GM11168 (cell line): Measurements from ENCODE around the gene TBX1.

Experiments used
- in situ Hi-C: fragments of 300-500 bp; cut with MboI; formaldehyde crosslinking; loops from one replicate; pipeline ENCODE4 v1.12.0; 2022; ENCODE audit warnings: low sequenced_read_pairs; ENCODE audit not compliant: unreplicated experiment

The TBX1 gene

GRCh38 chr22:19735665-19736510 lies 24.7 kb upstream of the TBX1 start:
- in situ Hi-C loops: no loop called here

- in situ Hi-C loops: no loop called here
These were observed 22.5 kb upstream of the TBX1 start for GRCh38 chr22:19737846-19738663.

DNA sequence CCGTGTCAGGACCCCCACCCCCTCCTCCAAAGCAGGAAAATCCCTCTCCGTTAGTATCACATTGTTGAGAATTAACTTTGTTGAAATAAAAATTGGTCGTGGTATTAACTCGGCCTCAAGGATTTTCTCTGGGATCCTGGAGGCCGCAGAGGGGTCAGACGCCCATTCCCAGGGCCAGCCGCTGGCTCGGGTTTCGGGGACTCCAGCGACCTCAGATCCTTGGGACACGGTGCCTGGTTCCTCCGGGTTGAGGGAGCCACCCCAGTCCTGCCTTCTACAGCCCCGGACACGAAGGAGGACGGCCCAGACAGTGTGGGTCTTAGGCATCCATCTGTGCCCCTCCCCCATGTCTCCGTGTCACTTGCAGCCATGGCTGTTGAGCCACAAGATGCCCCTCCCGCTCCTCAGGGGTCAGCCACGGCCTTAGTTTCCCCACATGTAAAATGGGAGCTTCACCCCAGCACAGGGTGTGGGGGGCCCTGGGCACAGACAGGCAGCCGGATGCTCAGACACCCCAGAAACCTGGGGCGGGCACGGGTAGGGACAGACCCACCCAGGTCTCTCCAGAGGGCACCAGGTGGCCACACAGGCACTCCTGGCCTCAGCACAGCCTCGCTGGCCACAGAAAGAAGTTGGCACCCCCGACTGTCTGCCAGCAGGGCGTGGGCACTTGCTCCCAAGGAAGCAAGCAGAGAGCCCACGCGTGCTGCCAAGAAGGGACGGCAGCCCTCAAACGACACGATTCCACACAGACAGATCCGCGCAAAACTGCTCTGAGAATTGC lies 21.7 kb upstream of the TBX1 start:
- in situ Hi-C loops: no loop called here

DNA sequence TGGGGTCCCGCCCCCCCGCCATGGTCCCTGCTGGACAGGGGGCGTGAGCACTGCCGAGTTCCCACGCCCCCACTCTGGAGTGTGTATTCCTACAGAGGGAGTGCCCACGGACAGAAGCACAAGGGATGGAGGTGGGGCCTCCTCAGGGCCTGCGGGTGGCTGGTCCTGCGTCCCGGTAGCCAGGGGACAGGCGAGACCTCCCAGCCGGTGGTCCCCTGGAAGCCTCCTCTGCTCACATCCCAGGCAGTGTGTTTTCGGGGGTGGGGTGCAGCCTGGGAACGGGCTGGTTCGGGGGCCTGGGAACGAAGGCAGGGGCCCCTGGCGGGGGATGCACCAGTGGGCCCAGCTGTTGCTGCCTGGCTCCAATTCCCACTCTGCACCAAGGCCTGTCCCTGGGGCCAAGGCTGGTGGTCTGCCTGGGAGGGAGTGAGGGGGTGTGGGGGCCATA lies 21.1 kb upstream of the TBX1 start:
- in situ Hi-C loops: no loop called here

DNA sequence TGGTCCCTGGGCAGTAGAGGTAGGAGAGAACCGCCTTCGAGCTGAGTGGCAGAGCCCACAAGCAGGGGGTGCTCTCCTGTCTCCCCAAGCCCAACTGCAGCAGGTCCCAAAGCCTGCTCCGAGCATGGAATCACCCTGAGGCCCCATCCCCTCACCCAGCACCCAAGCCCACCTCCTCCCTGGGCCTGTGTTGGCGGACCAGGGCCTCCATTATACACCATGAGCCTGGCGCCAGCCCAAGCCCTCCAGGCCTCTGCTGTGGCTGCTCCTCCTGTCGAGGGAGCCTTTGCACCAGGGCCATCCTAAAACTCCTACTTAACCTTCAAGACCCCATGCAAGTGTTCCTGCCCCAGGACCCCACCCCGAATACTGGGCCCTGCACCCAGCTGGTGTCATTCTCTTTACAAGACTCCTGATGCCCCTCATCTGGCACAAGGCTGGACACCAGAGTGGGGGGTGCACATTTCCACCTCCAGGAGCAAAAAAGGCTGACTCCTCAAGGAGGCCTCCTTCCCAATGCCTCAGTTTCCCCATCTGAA lies 20.6 kb upstream of the TBX1 start:
- in situ Hi-C loops: no loop called here

- in situ Hi-C loops: no loop called here
These were observed 20.0 kb upstream of the TBX1 start for GRCh38 chr22:19740586-19740985.

DNA sequence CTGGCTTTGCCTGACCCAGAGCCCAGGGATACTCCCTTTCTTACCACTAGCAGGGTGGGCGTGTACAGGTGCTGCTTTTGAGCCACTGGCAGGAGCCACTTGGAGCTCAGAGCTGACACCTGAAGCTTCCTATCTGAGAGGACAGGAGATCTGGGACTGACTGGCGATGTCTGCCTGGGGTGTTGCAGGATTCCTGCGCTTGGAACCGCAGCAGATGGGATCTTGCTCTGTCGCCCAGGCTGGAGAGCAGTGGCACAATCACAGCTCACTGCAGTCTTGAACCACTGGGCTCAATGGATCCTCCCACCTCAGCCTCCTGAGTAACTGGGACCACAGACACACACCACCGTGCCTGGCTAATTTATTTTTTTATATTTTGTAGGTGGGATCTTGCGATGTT lies 19.5 kb upstream of the TBX1 start:
- in situ Hi-C loops: no loop called here

- in situ Hi-C loops: no loop called here
These were observed 18.2 kb upstream of the TBX1 start for GRCh38 chr22:19742160-19743066.

DNA sequence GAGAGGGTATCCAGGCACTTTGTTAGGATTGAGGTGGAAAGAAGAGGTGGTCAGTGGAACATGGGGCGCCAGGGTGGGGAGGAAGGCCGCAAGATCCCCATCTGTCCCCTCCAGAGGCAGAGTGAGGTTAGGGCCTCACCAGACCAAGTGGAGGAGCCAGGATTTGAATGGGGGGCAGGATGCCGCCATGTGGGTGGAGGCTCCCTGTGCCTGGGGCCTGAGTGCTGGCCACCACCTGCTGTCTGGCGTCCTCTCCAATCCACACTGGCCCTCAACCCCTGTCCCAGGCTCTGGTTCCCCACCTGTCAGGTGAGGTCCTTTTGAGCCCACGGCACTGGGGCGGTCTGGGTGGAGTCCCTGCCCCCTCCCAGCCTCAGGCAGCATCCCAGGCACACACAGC lies 17.5 kb upstream of the TBX1 start:
- in situ Hi-C loops: no loop called here

DNA sequence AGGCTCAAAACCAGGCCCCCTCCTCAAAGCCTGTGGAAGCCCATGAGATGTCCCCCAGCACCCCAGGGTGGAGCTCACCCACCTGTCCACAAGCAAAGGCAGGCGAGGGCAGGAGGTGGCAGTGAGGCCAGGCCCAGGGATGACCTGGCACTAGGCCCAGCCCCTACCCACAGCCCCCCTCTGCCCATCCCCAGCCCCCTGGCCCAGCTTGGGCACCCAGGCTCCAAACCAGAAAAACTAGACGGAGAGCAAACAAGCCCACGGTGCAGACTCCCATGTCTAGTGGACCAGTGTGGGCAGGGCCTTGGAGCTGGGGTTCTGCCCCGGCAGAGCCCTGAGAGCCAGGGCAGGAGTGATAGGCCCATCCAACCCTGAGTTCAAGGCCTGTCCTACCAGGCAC lies 16.9 kb upstream of the TBX1 start:
- in situ Hi-C loops: no loop called here

GRCh38 chr22:19744350-19745006 lies 16.1 kb upstream of the TBX1 start:
- in situ Hi-C loops: no loop called here

DNA sequence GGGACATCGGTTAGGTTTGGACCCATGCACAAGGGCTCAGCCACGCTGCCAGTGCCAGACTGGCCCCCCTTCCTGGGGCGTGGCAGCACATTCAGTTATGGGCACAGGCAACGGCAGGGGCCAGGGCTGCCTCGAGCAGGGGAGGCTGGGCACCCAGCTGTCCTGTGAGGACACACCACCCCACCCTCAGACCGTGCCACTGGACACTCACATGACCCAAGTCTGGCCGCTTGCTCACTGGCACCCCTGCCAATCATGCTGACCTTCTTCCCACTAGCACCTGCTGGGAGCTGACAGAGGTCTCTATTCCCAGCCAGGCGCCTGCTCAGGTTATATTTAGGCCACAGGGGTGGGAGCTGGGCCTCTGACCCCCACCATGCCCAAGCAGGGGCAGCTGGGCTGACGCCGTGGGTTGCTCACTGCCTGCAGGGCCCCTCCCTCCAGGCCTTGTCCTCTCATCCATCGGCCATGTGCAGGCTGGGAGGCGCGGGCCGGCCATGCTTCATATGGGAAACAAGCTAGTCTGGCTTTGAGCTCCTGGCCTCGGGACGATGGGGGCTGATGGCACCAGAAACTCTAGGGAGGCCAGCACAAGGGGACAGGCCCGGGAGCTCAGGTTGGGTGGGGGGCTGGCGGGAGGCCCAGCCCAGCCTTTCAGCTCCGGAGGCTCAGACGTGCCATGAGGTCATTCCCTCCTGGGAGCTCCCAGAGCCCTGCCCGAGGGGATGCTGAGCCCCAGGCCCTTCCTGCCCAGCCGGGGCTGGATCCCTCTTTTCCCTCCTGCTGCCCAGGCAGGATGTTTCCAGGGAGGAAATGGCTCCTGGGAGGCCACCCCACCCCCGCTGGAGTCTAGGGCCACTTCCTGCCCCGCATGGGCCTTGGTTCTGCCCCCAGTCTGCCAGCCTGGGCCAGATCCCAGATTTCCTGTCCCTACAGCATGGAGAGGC lies 15.2 kb upstream of the TBX1 start:
- in situ Hi-C loops: no loop called here

GRCh38 chr22:19746726-19747125 lies 13.9 kb upstream of the TBX1 start:
- in situ Hi-C loops: no loop called here

- in situ Hi-C loops: no loop called here
These were observed 13.0 kb upstream of the TBX1 start for GRCh38 chr22:19747551-19747950.

GRCh38 chr22:19748139-19748538 lies 12.4 kb upstream of the TBX1 start:
- in situ Hi-C loops: no loop called here

GRCh38 chr22:19748991-19749664 lies 11.4 kb upstream of the TBX1 start:
- in situ Hi-C loops: no loop called here

DNA sequence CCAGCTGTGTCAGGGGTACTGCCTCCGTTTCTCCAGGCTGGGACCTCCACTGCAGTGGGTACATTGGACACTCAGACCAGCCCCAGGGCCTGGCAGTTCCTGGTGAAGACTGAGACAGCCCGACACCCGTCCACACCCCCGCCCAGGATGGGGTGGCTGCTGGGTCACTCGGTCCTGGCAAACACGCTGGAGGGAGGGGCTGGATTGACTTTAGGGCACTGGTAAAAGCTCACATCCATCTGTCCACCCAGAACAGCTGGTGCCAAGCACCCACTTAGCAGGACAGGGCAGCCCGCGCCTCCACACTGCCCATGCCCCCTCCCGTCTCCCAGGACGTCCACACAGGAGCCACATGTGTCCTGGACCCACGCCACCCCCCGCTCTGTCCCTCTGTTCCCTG lies 10.7 kb upstream of the TBX1 start:
- in situ Hi-C loops: no loop called here
